ENCODE results near the gene DNAH14.

Gene DNAH14

DNA sequence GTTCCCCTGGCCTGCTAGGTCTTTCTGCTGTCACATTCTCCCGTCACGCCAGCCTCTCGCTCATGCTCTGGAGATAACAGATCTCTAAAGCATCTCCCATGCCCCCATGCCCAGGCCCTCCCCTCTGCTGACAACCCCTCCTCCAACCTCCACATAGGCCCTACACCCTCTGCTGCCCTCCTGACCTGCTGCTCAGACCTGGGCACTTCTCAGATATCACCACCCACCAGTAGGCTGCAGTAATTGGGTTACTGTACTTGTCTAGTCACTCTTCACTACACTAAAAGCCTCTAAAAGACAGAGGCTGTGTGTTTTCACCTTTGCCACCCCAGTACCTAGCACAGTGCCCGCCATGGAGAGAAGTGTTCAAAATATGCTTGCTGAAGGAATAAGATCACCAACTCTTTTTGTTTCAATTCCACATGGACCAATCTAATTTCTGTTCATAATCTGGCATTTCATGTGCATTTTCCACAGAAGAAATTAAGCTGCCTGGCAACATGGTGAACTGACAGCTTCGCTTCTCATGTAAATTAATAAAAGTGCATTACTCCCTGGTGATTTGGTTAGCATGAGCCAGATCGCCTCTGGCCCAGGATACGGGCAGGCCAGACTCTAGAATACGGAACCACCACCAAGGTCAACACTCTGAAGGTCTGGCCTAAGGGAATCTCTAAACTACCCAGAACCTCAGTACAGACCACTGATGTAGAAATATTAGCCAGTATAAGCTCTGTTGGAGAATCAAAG lies 477.7 kb downstream of the DNAH14 start:
- no peak for DNase-seq (ENCODE audit: low read depth in 2 of 2)

GRCh38 chr1:225407755-225408154 lies 478.3 kb downstream of the DNAH14 start:
- DNase-seq (ENCODE audit: low read depth in 2 of 2): no peak

GRCh38 chr1:225408249-225408648 lies 478.8 kb downstream of the DNAH14 start:
- no peak for DNase-seq (ENCODE audit: low read depth in 2 of 2)

GRCh38 chr1:225409051-225409450 lies 479.6 kb downstream of the DNAH14 start:
- no peak for DNase-seq (ENCODE audit: low read depth in 2 of 2)

DNA sequence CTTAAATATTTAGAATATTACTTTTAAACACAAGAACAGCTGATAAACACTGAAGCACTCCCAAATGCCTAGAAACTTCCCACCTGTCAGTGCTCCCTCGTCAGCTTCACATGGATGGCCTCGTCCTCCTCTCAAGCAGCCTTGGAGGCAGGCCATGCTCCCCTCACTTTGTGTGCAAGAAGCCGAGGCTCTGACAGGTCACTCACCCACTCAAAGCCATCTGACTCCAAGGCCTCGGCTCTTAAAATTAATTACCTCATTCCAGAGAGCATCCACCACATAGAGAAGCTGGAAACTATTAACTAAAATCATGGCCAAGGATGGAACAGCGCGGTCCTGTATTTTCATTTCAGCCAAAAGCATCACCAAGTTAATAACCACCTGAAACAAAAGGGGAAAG lies 480.6 kb downstream of the DNAH14 start:
- DNase-seq (ENCODE audit: low read depth in 2 of 2): no peak

- no peak for DNase-seq (ENCODE audit: low read depth in 2 of 2)
Observed at GRCh38 chr1:225412321-225412720, 482.8 kb downstream of the DNAH14 start.

DNA sequence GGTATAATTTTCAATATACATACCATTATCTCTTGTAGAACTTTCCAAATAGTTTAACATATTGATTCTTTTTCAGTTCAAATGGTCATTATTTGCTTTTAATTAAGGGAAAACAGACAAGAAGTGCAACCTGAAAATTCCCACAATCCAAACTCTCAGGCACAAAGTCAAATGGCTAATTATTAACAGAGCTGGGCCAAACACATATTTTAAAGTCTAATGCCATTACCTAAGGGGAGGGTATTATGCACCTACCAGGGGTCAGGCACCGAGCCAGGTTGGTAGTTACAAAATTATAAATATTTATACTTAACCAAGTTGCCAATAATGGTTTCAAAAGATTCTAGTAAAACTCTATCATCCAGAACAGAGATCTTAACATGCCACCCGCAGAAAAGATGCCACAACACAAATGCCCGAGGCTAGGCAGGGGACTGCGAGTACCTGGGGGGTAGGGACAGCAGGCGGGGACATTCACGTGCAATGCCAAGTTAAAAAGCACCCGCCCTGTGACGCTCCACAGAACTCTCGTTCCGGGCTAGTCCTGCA lies 483.4 kb downstream of the DNAH14 start:
- DNase-seq (ENCODE audit: low read depth in 2 of 2): no peak

- DNase-seq (ENCODE audit: low read depth in 2 of 2): no peak
Observed at GRCh38 chr1:225413708-225414375, 484.4 kb downstream of the DNAH14 start.

GRCh38 chr1:225415307-225415706 lies 485.8 kb downstream of the DNAH14 start:
- DNase-seq (ENCODE audit: low read depth in 2 of 2): no peak

GRCh38 chr1:225415967-225416745 lies 486.7 kb downstream of the DNAH14 start:
- DNase-seq (ENCODE audit: low read depth in 2 of 2): no peak

- DNase-seq (ENCODE audit: low read depth in 2 of 2): no peak
Observed at GRCh38 chr1:225418059-225418458, 488.6 kb downstream of the DNAH14 start.

DNA sequence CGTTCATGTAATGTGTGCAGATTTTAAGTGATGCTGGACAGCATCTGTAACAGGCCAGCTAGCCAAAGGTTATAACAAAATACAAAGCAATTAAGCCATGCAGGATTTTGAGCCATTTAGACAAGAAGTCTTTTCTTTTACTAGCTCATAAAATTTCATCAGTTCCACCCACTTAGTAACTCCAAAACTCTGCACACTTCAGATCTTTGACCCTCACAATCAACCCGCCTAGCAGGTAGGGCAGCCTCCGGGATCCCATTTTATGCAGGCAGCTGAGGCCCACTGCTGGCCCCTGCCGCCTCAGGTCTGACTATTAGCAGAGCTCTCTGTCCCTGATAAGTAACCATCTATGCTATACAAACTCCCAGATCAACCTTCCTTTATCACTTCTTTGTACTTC lies 489.1 kb downstream of the DNAH14 start:
- DNase-seq (ENCODE audit: low read depth in 2 of 2): no peak

GRCh38 chr1:225422031-225422605 lies 492.6 kb downstream of the DNAH14 start:
- DNase-seq (ENCODE audit: low read depth in 2 of 2): no peak

DNA sequence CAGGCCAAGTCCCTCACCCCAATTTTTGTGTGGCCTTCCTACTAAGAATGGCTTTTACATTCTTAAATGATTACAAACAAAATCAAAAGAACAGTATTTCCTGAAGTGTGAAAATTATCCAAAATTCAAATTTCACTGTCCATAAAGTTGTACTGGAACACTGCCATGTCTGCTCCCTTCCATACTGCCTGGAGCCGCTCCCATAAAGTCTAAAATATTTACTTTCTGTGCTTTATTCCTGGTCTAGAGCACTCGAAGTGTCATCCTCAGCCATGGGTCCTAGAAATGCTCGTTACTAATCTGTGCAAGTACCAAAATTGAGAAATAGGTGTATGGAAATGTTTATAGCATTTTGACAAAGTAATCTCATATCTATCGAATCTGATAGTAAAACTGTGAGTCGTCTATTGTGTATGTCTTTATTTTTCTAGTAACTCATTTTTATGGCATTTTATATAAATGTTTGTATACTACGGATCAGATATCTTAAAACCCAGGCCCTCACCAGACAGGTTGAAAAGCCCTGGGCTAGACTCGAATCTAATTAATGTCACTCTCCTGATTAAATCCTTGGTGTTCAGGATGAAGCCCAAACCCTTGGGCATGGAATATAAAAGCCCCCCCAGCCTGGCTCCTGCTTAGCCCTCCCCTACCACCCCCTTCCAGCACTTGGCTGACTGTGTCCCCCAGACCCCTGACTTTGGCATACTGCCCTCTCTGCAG lies 493.5 kb downstream of the DNAH14 start:
- no peak for DNase-seq (ENCODE audit: low read depth in 2 of 2)

DNA sequence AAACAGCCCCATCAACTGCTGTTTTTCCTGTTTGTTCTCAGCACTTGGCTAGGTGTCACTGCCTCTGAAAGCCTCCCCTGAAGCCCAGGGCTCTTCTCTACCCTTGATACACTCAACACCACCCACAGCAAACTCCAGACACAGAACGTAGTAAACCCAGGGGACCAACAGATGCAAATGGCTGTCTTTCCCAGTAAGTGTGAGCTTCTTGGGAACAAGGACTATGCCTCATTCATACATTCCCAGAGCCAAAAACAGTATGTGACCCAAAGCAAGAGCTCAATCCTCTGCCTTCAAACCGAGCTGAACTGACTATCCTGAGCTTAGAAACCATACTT lies 494.0 kb downstream of the DNAH14 start:
- no peak for DNase-seq (ENCODE audit: low read depth in 2 of 2)

DNA sequence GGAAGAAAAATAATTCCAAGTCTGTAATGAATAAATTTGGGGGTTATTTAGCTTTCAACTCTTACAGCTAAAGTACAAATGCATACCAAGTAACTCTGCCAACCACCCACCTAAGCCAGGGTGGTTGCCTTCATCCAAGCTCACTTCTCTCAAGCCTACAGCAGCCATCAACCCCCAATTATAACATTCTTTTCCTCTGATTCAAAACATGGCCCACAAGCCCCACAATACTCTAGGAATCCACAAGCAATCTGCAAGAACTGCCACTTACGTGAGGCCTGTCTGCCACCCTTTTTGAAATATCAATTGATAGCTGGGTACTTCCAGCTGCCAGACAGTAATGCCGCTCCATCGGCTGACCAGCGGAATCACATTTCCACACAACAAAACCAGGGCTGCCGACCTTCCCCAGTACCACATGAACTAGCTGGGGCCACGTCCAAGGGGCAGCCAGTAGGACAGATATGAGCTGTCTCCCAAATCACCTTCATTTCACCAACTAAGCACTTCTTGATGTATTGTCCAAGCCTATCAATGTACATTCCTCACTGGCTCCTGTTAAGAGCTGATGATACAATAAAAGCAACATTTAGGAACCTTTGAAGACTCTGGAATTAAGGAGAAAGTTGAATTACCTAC lies 495.2 kb downstream of the DNAH14 start:
- DNase-seq (ENCODE audit: low read depth in 2 of 2): peak in 1 of 2 experiments; percentile 41

DNA sequence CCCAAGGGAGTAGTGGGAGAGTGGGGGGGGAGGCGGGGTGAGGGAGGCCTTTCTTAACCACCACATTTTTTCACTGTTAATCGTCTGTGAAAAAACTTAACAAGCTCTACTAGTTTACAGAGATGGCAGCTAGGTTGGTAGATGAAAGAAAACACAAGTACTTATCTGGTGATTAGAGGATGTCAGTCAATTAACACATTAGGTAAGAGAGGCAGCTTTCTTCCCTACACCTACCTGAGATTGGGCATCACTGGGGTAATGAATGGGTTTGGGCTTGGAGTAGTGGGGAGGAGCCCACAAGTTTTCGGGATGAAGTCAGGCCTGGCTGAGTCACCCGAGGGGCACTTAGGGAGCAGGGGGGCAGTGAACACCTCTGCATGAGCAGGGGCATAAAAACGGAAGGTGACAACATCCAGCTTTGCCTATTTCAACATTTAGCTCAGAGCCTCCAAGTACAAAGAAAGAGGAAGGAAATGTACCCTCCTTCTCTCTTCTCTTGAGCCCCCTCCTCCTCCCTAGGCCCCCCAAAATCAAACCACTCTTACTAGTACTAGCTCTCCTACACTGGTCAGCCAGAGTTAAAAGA lies 495.8 kb downstream of the DNAH14 start:
- DNase-seq (ENCODE audit: low read depth in 2 of 2): peak; percentile 40 to 42

DNA sequence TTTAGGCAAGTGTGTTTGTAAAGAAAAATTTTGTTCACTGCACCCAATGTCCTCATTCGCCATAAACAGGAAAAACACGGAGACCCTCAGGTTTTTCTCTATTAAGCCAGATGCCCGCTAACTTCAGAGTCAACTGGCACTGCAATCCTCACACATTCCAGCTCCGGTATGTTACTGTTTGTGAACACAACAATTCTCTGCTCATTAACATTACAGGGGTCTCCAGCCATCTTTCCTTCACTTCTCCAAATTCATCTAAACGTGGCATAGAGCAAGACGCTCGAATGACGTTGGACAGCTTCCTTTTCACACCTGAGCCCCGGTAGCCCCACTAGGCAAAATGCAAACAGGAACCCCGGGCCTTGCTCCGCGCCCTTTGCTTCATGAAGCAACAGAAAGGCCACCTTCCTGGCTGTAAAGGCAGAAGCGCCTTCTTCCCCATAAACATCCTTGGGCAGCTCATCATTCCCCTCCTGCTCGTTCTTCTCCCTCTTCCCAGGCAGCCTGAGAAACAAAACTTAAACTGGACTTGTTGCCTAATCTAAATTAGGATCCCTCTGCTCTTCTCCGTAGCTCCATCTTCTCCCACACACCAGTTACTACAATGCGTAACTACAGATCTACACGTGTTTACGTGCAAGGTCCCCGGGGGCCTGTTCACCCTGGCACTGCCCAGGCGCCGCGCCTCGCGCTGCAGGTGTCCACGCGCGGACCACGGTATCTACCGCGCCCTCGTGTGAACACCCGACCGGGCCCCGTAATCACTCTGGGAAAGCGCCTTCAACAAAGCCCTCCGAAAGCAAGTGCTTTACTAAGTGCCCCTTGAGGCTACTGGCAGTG lies 497.1 kb downstream of the DNAH14 start:
- no peak for DNase-seq (ENCODE audit: low read depth in 2 of 2)

DNA sequence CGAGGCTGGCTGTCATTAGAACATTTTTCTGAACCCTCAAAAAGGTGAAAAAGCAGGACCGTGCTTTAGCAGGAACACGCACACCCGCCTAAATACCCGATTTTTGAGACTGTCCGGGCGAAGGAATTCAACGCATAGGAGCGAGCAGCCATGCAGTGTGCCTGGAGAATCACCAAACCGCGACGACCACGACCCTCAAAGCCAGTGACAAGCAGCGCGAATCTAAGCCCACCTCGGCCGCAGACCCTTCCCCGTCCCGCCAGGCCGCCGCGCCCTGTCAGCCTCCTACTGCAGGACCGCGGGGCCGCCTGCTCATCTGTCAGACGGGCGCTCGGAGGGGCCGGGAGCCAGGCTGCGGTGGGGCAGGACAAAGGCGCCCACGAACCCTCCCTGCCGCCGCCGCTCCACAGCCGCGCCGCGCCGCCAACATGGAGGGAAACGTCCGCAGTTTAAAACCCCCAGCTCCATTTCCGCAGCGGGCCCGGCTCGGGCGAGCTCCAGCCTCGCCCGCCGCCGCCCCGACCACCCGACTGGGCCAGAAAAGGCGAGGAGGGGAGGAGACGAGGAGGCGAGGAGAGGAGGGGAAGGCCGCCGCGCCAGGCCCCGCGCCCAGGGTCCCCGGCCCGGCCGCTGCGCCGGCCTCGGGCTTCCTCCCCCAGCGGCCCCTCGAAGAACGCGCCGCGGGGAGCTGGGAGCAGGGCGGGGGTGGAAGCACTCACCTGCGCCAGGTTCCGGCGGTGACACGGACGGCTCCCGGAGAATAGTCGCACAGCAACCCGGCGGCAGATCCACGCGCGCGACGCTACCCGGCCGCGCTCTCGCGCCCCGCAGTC lies 498.0 kb downstream of the DNAH14 start, which contains the start of gene LBR:
TSS of gene LBR (minus strand) at position 804 of the 833 bp plus-strand sequence. CDS start 3,963 bp downstream, outside the sequence.
- no peak for DNase-seq (ENCODE audit: low read depth in 2 of 2)
